K562 (cell line): ENCODE data around the gene UBE2N. TPM values are rescaled to one million over a fixed set of nuclear protein-coding genes. Genes with fewer than 3 reads are reported as not detected.

Source experiments
- CEBPB ChIP-seq: fragments of 450-650 bp; IDR thresholded peaks from 2 replicates; pipeline ENCODE4 v1.6.1; 2016; ENCODE audit warnings: missing genetic modification characterization, missing compliant biosample characterization
- CEBPG ChIP-seq, 3 experiments: fragments of 200-800 bp in 1 of 3; sonication (Bioruptor generic) in 1 of 3; sonication (generic) in 1 of 3; formaldehyde crosslinking in 1 of 3; IDR thresholded peaks in 2 of 3; conservative IDR thresholded peaks in 1 of 3; 2 replicates each; pipeline versions ENCODE4 v1.6.1 to v1.8.0; 2016 to 2022; ENCODE audit warnings: missing compliant biosample characterization in 2 of 3, missing genetic modification characterization in 2 of 3, mild to moderate bottlenecking in 1 of 3, missing genetic modification reagents in 1 of 3
- EWSR1 ChIP-seq: fragments of 450-650 bp; IDR thresholded peaks from 2 replicates; pipeline ENCODE4 v1.6.1; 2018; ENCODE audit warnings: borderline replicate concordance, mild to moderate bottlenecking, low read depth, moderate library complexity; ENCODE audit not compliant: partially characterized antibody
- KHSRP ChIP-seq: fragments of 450-650 bp; IDR thresholded peaks from 2 replicates; pipeline ENCODE4 v1.6.1; 2017
- PCBP1 ChIP-seq: fragments of 200-400 bp; formaldehyde crosslinking; IDR thresholded peaks from 2 replicates; pipeline ENCODE4 v1.6.1; 2018; ENCODE audit warnings: mild to moderate bottlenecking, low read depth, low read length; ENCODE audit not compliant: poor library complexity, severe bottlenecking
- POLR2AphosphoS5 ChIP-seq: IDR thresholded peaks from 2 replicates; pipeline ENCODE4 v1.6.1; 2011; ENCODE audit warnings: mild to moderate bottlenecking, low read depth, low read length, moderate library complexity; ENCODE audit not compliant: control insufficient read depth, insufficient read depth
- TEAD1 ChIP-seq, 2 experiments: fragments of 450-650 bp in 1 of 2; sonication (generic) in 1 of 2; formaldehyde crosslinking; IDR thresholded peaks; 2 replicates each; pipeline versions ENCODE4 v1.4.0 to v1.8.0; 2020 to 2022; ENCODE audit warnings: mild to moderate bottlenecking in 2 of 2, missing genetic modification reagents in 1 of 2
- ZNF318 ChIP-seq, 2 experiments: fragments of 450-650 bp; IDR thresholded peaks; 2 replicates each; pipeline ENCODE4 v1.6.1; 2016; ENCODE audit warnings: mild to moderate bottlenecking in 2 of 2, borderline replicate concordance in 1 of 2, low read depth in 1 of 2, moderate library complexity in 1 of 2
- polyA plus RNA-seq, 8 experiments: library from polyadenylated mRNA; depleted of rRNA in 4 of 8; stranded (reverse) in 5 of 8; unstranded in 3 of 8; fragments of >200 nt; fragmentation: Nextera tagmentation in 2 of 8; fragmentation: Illumina TruSeq in 1 of 8; extraction: Ambion mirVana in 2 of 8; extraction: Trizol in 1 of 8; gene quantifications; 2 replicates each; pipeline versions ENCODE4 v1.2.1 to v1.2.3, GENCODE V29; 2011 to 2014; ENCODE audit warnings: inconsistent platforms in 1 of 8, missing spikeins in 1 of 8
- total RNA-seq, 7 experiments: library from RNA; depleted of rRNA in 6 of 7; stranded (reverse); fragments of >200 nt in 6 of 7; fragmentation: Illumina TruSeq in 2 of 7; extraction: Trizol in 2 of 7; gene quantifications; 2 replicates each; pipeline versions ENCODE4 v1.2.1 to v1.2.3, GENCODE V29; 2011 to 2021; ENCODE audit warnings: low replicate concordance in 1 of 7
- TF ChIP-seq, protein P1 (sequence below), 2 experiments: fragments of 150-350 bp in 1 of 2; IDR thresholded peaks; 2 replicates each; pipeline ENCODE4 v1.6.1; 2012 to 2016; ENCODE audit warnings: low read depth in 2 of 2, low read length in 2 of 2, mild to moderate bottlenecking in 1 of 2, moderate library complexity in 1 of 2
- TF ChIP-seq, protein P2 (sequence below): IDR thresholded peaks from 2 replicates; pipeline ENCODE4 v1.6.1; 2012; ENCODE audit warnings: low read depth, low read length, improper control_type of control experiment, borderline replicate concordance

Gene UBE2N
- total and polyA plus RNA-seq, 9 of the 15 experiments (the other 6 are each of a cell fraction or from before 2014, with no cell fraction given), result 189 to 826 (median 260) TPM

DNA sequence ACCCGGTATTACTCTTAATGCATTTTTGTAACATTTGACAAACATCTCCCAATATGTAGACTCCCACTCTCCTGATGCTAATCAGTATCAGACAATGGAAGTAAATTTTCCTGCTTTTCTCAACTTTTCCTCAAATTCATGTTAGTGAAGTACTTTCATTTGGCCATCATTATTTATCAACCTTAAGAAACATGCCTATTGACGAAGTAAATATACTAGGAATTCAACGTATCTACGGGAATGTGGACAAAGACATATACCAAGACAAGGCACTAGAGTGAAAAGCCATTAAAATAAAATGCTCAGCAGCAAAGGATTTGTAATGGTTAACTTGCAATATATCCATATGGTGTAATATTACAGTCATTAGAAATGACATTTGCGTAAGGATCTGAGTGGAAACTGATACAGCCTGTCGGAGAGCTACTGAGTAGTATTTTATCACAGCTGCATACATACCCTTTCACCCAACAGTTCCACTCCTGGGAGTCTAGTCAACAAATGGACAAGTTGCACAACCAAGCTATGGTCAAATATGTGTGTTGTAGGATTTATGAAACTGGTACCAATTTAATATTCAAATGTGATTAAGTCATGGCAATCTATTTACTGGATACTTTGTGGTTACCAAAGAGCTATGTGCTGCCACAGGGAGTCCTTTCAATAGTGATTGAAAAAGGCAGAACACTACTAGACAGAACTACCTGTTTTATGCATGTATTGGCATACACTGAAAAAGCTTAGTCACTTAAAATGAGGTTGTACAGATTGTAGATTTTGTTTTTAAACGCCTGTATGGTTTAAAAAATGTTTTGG lies 37.6 kb downstream of the UBE2N start (continued):
- TF ChIP-seq ZNF318 (IDR thresholded peaks at IDR 0.05; ENCODE audit: borderline replicate concordance in 1 of 2, low read depth in 1 of 2) (0 out of 4 replicates have a peak, but pooled peaks of 1 of the 2 experiments have one; percentile 22), TEAD1 (CRISPR knock-in tag; IDR thresholded peaks at IDR 0.05) (0 out of 4 replicates have a peak, but pooled peaks of 1 of the 2 experiments have one; percentile 2), CEBPG (CRISPR knock-in tag; IDR thresholded peaks at IDR 0.05) (no peak), CEBPG (tag; conservative IDR thresholded peaks at IDR 0.05 in 1 of 2, IDR thresholded peaks at IDR 0.05 in 1 of 2) (0 out of 4 replicates have a peak, but pooled peaks have one; percentile 24 to 28), CEBPB (tag) (peak; percentile 64), EWSR1 (peak; percentile 28), KHSRP (peak; percentile 21; the same call in 1 of the 2 replicates), POLR2AphosphoS5 (peak; percentile 47), PCBP1 (no peak)
- TF ChIP-seq, protein P1, sequence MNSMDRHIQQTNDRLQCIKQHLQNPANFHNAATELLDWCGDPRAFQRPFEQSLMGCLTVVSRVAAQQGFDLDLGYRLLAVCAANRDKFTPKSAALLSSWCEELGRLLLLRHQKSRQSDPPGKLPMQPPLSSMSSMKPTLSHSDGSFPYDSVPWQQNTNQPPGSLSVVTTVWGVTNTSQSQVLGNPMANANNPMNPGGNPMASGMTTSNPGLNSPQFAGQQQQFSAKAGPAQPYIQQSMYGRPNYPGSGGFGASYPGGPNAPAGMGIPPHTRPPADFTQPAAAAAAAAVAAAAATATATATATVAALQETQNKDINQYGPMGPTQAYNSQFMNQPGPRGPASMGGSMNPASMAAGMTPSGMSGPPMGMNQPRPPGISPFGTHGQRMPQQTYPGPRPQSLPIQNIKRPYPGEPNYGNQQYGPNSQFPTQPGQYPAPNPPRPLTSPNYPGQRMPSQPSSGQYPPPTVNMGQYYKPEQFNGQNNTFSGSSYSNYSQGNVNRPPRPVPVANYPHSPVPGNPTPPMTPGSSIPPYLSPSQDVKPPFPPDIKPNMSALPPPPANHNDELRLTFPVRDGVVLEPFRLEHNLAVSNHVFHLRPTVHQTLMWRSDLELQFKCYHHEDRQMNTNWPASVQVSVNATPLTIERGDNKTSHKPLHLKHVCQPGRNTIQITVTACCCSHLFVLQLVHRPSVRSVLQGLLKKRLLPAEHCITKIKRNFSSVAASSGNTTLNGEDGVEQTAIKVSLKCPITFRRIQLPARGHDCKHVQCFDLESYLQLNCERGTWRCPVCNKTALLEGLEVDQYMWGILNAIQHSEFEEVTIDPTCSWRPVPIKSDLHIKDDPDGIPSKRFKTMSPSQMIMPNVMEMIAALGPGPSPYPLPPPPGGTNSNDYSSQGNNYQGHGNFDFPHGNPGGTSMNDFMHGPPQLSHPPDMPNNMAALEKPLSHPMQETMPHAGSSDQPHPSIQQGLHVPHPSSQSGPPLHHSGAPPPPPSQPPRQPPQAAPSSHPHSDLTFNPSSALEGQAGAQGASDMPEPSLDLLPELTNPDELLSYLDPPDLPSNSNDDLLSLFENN (IDR thresholded peaks at IDR 0.05; ENCODE audit: low read depth in 2 of 2, low read length in 2 of 2), result 0 out of 4 replicates have a peak, but pooled peaks of 1 of the 2 experiments have one; percentile 25
- TF ChIP-seq, protein P2, sequence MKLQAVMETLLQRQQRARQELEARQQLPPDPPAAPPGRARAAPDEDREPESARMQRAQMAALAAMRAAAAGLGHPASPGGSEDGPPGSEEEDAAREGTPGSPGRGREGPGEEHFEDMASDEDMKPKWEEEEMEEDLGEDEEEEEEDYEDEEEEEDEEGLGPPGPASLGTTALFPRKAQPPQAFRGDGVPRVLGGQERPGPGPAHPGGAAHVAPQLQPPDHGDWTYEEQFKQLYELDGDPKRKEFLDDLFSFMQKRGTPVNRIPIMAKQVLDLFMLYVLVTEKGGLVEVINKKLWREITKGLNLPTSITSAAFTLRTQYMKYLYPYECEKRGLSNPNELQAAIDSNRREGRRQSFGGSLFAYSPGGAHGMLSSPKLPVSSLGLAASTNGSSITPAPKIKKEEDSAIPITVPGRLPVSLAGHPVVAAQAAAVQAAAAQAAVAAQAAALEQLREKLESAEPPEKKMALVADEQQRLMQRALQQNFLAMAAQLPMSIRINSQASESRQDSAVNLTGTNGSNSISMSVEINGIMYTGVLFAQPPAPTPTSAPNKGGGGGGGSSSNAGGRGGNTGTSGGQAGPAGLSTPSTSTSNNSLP, result 0 out of 2 replicates have a peak, but pooled peaks have one; percentile 26
